ENCODE results near the gene EXT2. TPM values are rescaled to one million over a fixed set of nuclear protein-coding genes. Genes with fewer than 3 reads are reported as not detected.

Gene EXT2
- total RNA-seq, 2 donors from 2014 or later: 47.7 to 60.3 TPM

DNA sequence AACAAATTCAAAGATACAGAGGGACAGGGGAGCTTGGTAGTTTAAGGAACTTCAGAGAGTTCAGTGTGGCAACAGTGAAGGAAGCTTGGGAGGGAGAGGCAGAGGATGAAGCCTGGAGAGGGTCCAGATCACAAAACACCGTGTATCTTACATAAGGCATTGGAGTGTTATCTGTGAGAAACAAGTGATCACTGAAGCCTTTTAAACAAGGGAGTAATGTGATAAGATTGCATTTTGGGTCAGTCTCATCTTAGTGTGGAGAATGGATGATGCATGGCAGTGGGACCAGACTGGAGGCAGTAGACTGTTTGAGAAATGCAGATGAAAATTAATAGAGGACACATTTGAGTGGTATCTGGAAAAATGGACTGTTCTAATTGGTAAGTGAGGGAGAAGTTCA is 79.4 kb downstream of the EXT2 start:
- H3K9me3 ChIP-seq (ENCODE audit: control insufficient read depth, low read length): no peaks in the 10 kb centered on the region
- H3K36me3 Mint-ChIP-seq (ENCODE audit: low read depth): peaks cover 18% of the 10 kb centered on the region
- no peak overlapping the region for H3K27ac ChIP-seq (ENCODE audit: low read depth, low read length)
- TF ChIP-seq, protein P1, sequence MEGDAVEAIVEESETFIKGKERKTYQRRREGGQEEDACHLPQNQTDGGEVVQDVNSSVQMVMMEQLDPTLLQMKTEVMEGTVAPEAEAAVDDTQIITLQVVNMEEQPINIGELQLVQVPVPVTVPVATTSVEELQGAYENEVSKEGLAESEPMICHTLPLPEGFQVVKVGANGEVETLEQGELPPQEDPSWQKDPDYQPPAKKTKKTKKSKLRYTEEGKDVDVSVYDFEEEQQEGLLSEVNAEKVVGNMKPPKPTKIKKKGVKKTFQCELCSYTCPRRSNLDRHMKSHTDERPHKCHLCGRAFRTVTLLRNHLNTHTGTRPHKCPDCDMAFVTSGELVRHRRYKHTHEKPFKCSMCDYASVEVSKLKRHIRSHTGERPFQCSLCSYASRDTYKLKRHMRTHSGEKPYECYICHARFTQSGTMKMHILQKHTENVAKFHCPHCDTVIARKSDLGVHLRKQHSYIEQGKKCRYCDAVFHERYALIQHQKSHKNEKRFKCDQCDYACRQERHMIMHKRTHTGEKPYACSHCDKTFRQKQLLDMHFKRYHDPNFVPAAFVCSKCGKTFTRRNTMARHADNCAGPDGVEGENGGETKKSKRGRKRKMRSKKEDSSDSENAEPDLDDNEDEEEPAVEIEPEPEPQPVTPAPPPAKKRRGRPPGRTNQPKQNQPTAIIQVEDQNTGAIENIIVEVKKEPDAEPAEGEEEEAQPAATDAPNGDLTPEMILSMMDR (conservative IDR thresholded peaks at IDR 0.05): no peak
- H3K36me3 ChIP-seq (ENCODE audit: control insufficient read depth, insufficient read depth, low read length): no peaks in the 10 kb centered on the region
- H3K4me1 ChIP-seq (ENCODE audit: control insufficient read depth, insufficient read depth, low read length): no peaks in the 10 kb centered on the region
- no peaks in the 10 kb centered on the region for H3K9me3 Mint-ChIP-seq
- no peak for DNase-seq
- no peak overlapping the region for H3K9ac ChIP-seq (ENCODE audit: extremely low read depth, low read length, poor library complexity, severe bottlenecking)
- H3K4me1 Mint-ChIP-seq: peaks cover 10% of the 10 kb centered on the region
- no peak overlapping the region for H3K4me3 Mint-ChIP-seq
- no peak overlapping the region for H3K4me3 ChIP-seq (ENCODE audit: low read length)
- H3K27me3 ChIP-seq (ENCODE audit: control insufficient read depth, insufficient read depth, low read length, poor library complexity, severe bottlenecking): no peaks in the 10 kb centered on the region
- WGBS, 2 experiments (ENCODE audit: insufficient coverage in 1 of 2, insufficient read length in 1 of 2): 100% methylated on average over 1 of the region's 1 CpG
- peaks cover 2% of the 10 kb centered on the region for H3K27me3 Mint-ChIP-seq (ENCODE audit: insufficient read depth)
- no peak overlapping the region for H3K27ac Mint-ChIP-seq

DNA sequence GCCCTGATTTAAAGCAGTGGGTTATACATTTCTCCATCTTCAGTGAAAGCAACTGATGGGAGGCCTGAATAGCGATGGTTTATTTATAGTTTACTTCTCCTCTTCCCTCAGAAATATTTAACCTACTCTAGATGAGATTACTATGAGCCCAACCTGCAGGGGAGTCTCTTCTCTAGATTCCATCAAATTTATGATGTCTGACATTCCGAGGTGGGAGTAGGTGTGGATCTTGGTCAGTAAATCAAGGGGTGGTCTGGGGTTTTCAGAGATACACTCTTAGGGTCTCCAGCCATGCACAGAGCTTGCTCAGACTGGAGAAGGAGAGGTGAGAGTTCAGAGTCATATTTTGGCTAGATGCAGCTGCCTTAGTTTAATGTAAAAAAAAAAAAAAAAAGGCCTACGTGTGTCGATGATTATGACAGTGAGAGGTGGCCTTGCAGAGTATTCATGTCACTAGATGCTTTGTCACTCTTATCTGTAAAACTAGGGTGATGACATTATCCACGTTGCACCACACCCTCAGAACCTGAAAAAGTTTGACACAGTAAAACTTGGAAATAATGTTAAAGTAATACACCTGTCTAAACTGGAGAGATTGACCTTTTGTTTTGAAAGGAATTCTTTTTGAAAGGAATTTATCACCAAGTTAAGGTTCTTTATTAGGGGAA is 81.2 kb downstream of the EXT2 start:
- H3K36me3 ChIP-seq (ENCODE audit: control insufficient read depth, insufficient read depth, low read length): no peaks in the 10 kb centered on the region
- no peaks in the 10 kb centered on the region for H3K27me3 ChIP-seq (ENCODE audit: control insufficient read depth, insufficient read depth, low read length, poor library complexity, severe bottlenecking)
- Mint-ChIP-seq H3K9me3 (no peaks in the 10 kb centered on the region), H3K27ac (no peak overlapping the region), H3K27me3 (ENCODE audit: insufficient read depth) (peaks cover 2% of the 10 kb centered on the region), H3K36me3 (ENCODE audit: low read depth) (peaks cover 18% of the 10 kb centered on the region), H3K4me1 (peaks cover 10% of the 10 kb centered on the region), H3K4me3 (no peak overlapping the region)
- H3K4me3 ChIP-seq (ENCODE audit: low read length): no peak overlapping the region
- TF ChIP-seq, protein P1 (conservative IDR thresholded peaks at IDR 0.05): no peak
- no peak overlapping the region for H3K9ac ChIP-seq (ENCODE audit: extremely low read depth, low read length, poor library complexity, severe bottlenecking)
- H3K4me1 ChIP-seq (ENCODE audit: control insufficient read depth, insufficient read depth, low read length): no peaks in the 10 kb centered on the region
- DNase-seq: no peak
- 96% methylated on average over 5 of the region's 5 CpGs; no CpG with 5 or more reads in 1 of the 2 experiments for WGBS, 2 experiments (ENCODE audit: insufficient coverage in 1 of 2, insufficient read length in 1 of 2)
- H3K9me3 ChIP-seq (ENCODE audit: control insufficient read depth, low read length): no peaks in the 10 kb centered on the region
- no peak overlapping the region for H3K27ac ChIP-seq (ENCODE audit: low read depth, low read length)

DNA sequence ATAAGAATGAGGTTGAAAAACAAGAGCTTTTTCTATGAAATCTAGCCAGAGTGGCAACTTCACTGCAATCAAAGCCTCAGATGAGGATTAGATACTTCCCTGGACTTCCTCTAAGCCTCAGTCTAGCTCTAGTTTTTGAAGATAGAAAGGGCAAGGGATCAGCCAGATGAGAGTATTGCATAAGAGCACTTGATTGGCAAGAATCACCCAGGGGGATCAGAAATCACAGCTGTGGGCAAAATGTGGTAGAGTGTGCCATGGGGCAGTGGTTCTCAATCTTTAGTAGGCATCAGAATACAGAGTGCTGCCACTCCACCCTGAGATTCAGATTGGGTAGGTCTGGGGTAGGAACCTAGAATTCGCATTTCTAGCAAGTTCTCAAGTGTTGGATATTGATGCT is 82.4 kb downstream of the EXT2 start:
- H3K9me3 Mint-ChIP-seq: no peaks in the 10 kb centered on the region
- H3K36me3 Mint-ChIP-seq (ENCODE audit: low read depth): peaks cover 12% of the 10 kb centered on the region
- H3K4me1 Mint-ChIP-seq: peaks cover 10% of the 10 kb centered on the region
- Histone ChIP-seq H3K4me3 (ENCODE audit: low read length) (no peak overlapping the region), H3K9me3 (ENCODE audit: control insufficient read depth, low read length) (no peaks in the 10 kb centered on the region), H3K36me3 (ENCODE audit: control insufficient read depth, insufficient read depth, low read length) (no peaks in the 10 kb centered on the region), H3K4me1 (ENCODE audit: control insufficient read depth, insufficient read depth, low read length) (no peaks in the 10 kb centered on the region), H3K27me3 (ENCODE audit: control insufficient read depth, insufficient read depth, low read length, poor library complexity, severe bottlenecking) (no peaks in the 10 kb centered on the region), H3K9ac (ENCODE audit: extremely low read depth, low read length, poor library complexity, severe bottlenecking) (no peak overlapping the region), H3K27ac (ENCODE audit: low read depth, low read length) (no peak overlapping the region)
- peaks cover 2% of the 10 kb centered on the region for H3K27me3 Mint-ChIP-seq (ENCODE audit: insufficient read depth)
- no peak overlapping the region for H3K4me3 Mint-ChIP-seq
- 94% methylated on average over 1 of the region's 1 CpG; no CpG with 5 or more reads in 1 of the 2 experiments for WGBS, 2 experiments (ENCODE audit: insufficient coverage in 1 of 2, insufficient read length in 1 of 2)
- H3K27ac Mint-ChIP-seq: peak overlapping the region; percentile 68
- TF ChIP-seq, protein P1 (conservative IDR thresholded peaks at IDR 0.05): no peak
- no peak for DNase-seq

Measured in endodermal cell (in vitro differentiated cells).